ENCODE measurements around the gene BPHL.

DNA sequence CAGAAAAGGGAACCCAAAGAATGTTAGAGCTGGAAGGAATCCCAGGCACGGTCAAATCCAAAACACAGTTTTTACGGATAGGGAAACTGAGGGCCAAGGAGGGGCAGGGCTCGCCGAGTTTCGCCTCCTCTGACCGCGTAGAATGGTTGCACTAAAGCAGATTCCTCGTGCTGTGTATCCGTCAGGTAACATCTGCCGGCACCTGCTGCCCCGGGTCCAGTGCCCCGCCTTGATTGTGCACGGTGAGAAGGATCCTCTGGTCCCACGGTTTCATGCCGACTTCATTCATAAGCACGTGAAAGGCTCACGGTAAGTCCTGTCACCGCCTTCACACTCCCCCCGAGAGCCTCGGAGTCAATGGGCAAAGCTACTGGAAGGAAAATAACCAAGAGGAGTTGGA lies 21.7 kb downstream of the BPHL start:
- TF ChIP-seq POLR2A (IDR thresholded peaks at IDR 0.05): no peak
- TF ChIP-seq, protein P1, sequence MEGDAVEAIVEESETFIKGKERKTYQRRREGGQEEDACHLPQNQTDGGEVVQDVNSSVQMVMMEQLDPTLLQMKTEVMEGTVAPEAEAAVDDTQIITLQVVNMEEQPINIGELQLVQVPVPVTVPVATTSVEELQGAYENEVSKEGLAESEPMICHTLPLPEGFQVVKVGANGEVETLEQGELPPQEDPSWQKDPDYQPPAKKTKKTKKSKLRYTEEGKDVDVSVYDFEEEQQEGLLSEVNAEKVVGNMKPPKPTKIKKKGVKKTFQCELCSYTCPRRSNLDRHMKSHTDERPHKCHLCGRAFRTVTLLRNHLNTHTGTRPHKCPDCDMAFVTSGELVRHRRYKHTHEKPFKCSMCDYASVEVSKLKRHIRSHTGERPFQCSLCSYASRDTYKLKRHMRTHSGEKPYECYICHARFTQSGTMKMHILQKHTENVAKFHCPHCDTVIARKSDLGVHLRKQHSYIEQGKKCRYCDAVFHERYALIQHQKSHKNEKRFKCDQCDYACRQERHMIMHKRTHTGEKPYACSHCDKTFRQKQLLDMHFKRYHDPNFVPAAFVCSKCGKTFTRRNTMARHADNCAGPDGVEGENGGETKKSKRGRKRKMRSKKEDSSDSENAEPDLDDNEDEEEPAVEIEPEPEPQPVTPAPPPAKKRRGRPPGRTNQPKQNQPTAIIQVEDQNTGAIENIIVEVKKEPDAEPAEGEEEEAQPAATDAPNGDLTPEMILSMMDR (IDR thresholded peaks at IDR 0.05): no peak

Data from vagina (tissue), 2 donors.